ENCODE measurements around the gene MDH1. TPM values are rescaled to one million over a fixed set of nuclear protein-coding genes. Genes with fewer than 3 reads are reported as not detected.

The MDH1 gene
- total and polyA plus RNA-seq, 7 donors, result 198 to 382 (median 217) TPM

DNA sequence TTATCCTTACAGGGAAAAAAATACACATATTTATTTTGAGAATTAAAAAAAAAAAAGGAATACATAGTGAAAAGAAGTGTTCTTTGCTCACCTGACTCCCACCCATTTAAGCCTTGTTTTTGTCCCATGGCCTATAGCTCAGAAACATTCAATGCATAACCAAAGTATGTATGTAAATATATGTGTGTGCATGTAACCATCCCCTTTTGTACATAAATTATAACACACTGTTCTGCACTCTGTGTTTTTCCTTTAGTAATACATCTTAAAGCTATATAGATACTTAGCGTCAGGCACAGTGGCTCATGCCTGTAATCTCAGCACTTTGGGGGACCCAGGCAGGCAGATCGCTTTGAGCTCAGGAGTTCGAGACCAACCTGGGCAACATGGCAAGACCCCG is 21.8 kb downstream of the MDH1 start:
- H3K27ac ChIP-seq, result no peak overlapping the region
- H3K4me3 ChIP-seq, result no peak overlapping the region
- H3K27me3 ChIP-seq, result no peaks in the 10 kb centered on the region
- peaks cover 0 to 6% (median 0%) of the 10 kb centered on the region in 4 donors for H3K4me1 ChIP-seq
- peaks cover 14 to 26% (median 17%) of the 10 kb centered on the region in 4 donors for H3K36me3 ChIP-seq
- no peak for DNase-seq
- H3K9me3 ChIP-seq, result peaks cover 0 to 4% (median 0%) of the 10 kb centered on the region in 4 donors
- TF ChIP-seq, protein P1, sequence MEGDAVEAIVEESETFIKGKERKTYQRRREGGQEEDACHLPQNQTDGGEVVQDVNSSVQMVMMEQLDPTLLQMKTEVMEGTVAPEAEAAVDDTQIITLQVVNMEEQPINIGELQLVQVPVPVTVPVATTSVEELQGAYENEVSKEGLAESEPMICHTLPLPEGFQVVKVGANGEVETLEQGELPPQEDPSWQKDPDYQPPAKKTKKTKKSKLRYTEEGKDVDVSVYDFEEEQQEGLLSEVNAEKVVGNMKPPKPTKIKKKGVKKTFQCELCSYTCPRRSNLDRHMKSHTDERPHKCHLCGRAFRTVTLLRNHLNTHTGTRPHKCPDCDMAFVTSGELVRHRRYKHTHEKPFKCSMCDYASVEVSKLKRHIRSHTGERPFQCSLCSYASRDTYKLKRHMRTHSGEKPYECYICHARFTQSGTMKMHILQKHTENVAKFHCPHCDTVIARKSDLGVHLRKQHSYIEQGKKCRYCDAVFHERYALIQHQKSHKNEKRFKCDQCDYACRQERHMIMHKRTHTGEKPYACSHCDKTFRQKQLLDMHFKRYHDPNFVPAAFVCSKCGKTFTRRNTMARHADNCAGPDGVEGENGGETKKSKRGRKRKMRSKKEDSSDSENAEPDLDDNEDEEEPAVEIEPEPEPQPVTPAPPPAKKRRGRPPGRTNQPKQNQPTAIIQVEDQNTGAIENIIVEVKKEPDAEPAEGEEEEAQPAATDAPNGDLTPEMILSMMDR (IDR thresholded peaks at IDR 0.05), result no peak
- TF ChIP-seq POLR2AphosphoS5 (IDR thresholded peaks at IDR 0.05), result no peak
- no peak for TF ChIP-seq POLR2A (IDR thresholded peaks at IDR 0.05)
- no peak for TF ChIP-seq EP300 (IDR thresholded peaks at IDR 0.05)
- whole genome bisulfite sequencing, 2 donors, result 97 to 99% methylated on average over 4 of the region's 4 CpGs
- intact Hi-C loops (cut with DNase I), result no loop called here

DNA sequence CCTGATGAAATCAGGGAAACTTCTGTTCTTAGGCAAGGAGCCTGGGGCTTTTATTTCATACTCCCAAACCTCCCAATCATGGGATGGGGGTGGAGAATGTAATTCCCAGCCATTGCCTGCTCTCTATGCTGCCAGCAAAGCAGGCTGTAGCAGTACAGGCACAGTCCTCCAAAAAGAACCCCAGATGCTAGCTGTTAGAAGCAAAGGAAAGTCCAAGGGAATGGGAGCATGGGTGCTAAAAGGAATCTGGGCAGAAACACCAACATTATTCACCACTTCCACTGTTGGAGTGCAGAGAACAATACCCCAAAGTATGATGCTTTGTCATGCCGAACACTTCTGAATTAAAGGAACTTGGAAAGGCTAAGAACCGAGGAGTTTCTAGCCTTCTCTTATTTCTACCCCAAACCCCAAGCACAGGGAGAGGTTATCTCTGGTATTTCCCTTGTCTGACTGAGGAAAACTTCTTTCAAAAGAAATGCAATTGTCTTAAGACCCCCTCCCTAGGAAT is 24.7 kb downstream of the MDH1 start:
- H3K4me3 ChIP-seq, result no peak overlapping the region
- intact Hi-C loops (cut with DNase I), result no loop called here
- WGBS, 2 donors, result 89 to 92% methylated on average over 2 of the region's 2 CpGs
- H3K27me3 ChIP-seq, result no peaks in the 10 kb centered on the region
- DNase-seq, result no peak
- H3K4me1 ChIP-seq, result peaks cover 0 to 6% (median 0%) of the 10 kb centered on the region in 4 donors
- TF ChIP-seq, protein P1 (IDR thresholded peaks at IDR 0.05), result no peak
- no peak for TF ChIP-seq EP300 (IDR thresholded peaks at IDR 0.05)
- no peak for TF ChIP-seq POLR2AphosphoS5 (IDR thresholded peaks at IDR 0.05)
- TF ChIP-seq POLR2A (IDR thresholded peaks at IDR 0.05), result no peak
- no peak overlapping the region for H3K27ac ChIP-seq
- no peaks in the 10 kb centered on the region for H3K36me3 ChIP-seq
- H3K9me3 ChIP-seq, result peaks cover 0 to 4% (median 0%) of the 10 kb centered on the region in 4 donors

DNA sequence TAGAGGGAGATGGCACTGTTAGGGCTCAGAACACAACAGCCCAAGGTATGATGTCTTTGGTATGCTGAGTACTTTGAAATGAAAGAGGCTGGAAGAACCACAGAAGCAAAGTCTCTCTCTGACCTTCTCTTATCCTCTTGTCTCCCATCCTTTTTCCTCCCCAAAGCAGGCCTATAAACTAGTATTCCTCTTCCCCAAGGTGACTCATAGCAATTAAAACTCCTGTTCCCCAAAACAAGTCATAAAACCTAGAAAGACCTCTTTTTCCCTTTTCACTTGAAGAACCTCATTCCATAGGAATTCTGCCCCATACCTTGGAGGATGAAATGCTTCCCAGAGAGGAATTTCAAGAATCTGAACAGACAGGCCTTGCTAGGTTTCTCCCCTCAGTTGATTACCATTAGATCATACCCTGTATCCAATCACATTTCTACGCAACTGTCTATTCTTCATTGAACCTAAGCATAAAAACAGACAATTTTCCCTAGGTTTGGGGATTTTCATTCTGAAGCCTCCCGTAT is 25.7 kb downstream of the MDH1 start:
- H3K9me3 ChIP-seq, result peaks cover 0 to 4% (median 0%) of the 10 kb centered on the region in 4 donors
- no peak for DNase-seq
- intact Hi-C loops (cut with DNase I), result no loop called here
- TF ChIP-seq, protein P1 (IDR thresholded peaks at IDR 0.05), result no peak
- no peak for TF ChIP-seq EP300 (IDR thresholded peaks at IDR 0.05)
- TF ChIP-seq POLR2AphosphoS5 (IDR thresholded peaks at IDR 0.05), result no peak
- TF ChIP-seq POLR2A (IDR thresholded peaks at IDR 0.05), result no peak
- H3K36me3 ChIP-seq, result no peaks in the 10 kb centered on the region
- no peak overlapping the region for H3K27ac ChIP-seq
- WGBS, 2 donors, result 90 to 91% methylated on average over 2 of the region's 2 CpGs
- H3K27me3 ChIP-seq, result no peaks in the 10 kb centered on the region
- peaks cover 0 to 6% (median 0%) of the 10 kb centered on the region in 4 donors for H3K4me1 ChIP-seq
- H3K4me3 ChIP-seq, result no peak overlapping the region

DNA sequence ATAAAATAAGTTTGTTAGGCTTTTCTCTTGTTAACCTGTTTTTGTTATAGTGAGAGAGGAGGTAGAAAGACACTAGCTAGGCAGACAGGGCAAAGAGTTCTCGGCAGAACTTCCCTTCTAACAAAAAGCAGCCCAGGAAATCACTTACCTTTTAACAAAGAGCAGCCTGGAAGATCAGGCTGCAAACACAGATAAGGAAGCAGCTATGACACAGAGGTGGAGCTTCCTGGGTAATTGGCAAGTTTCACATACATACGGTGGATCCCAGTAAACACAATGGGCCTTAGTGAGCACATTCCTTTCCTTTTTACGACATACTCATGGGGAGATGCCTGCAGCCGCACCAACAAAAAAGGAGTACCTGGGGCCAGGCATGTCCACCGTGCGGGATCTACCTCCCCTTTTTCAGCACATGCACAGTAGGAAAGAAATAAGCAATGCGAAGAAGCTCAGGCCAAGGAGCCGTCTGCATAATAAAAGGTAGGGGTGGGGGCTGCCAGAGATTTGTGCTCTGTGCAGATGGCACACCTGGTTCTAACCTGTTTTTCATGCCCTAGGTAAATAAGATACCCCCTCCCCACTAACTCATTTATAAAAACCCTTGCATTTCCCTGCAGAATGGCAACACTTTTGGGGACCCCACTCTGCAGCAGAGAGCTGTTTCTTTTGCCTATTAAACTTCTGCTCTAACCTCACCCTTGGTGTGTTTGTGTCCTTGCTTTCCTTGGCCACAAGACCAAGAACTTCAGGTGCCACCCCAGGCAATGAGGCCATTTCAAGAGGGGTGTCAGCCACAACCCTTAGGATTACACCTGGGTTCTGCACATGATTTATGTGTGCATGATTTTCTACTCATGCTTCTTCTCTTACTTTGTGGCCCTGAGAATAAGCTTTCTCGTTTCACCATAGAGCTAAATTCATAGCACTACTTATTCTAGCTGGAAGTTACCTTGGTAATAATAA is 26.5 kb downstream of the MDH1 start:
- intact Hi-C loops (cut with DNase I), result no loop called here
- TF ChIP-seq POLR2AphosphoS5 (IDR thresholded peaks at IDR 0.05), result no peak
- TF ChIP-seq, protein P1 (IDR thresholded peaks at IDR 0.05), result no peak
- TF ChIP-seq EP300 (IDR thresholded peaks at IDR 0.05), result no peak
- no peak for TF ChIP-seq POLR2A (IDR thresholded peaks at IDR 0.05)
- H3K4me3 ChIP-seq, result no peak overlapping the region
- 58 to 70% methylated on average over 9 of the region's 9 CpGs for WGBS, 2 donors
- peaks cover 0 to 4% (median 0%) of the 10 kb centered on the region in 4 donors for H3K9me3 ChIP-seq
- H3K36me3 ChIP-seq, result no peaks in the 10 kb centered on the region
- DNase-seq, result no peak
- no peaks in the 10 kb centered on the region for H3K27me3 ChIP-seq
- peaks cover 0 to 6% (median 0%) of the 10 kb centered on the region in 4 donors for H3K4me1 ChIP-seq
- H3K27ac ChIP-seq, result no peak overlapping the region

All from sigmoid colon (tissue), 7 donors.